ENCODE results near the gene NDUFV1.

NDUFV1 gene

DNA sequence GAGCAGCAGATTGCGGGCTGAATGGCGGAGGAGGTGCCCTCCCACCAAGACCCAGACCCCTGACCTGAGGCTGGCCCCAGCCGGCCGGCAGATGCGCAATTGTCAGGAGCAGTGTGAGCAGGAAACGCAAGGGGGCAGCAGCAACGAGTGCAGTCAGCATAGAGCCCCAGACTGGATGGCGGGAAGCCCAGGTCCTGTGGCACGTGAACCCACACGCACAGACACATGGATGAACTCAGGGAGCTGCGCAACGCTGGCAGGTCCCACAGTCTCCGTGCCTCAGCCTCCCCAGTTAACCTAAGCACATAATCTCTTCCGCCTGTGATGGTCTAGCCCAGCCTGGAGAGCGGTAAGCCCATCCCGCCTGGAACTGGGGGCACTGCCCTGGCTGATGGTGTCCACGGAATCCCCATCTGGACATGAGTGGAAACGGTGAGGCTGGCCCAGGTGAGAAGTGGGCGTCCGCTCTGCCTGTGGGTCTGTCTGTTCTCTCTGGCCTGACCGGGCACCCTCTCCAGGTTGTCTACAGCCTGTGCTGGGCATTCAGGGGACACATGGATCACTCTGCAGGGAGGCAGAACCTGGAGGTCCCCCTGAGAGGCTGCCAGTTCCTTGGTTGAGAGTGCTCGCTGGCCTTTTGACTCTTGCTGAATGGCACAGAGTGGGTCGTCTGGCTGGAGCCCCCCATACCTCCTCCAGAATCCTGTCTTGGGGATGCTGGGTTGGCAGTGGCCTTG, 33.5 kb downstream of the NDUFV1 start:
- Histone ChIP-seq H3K27ac (ENCODE audit: low read depth, low read length) (no peak overlapping the region), H3K4me1 (ENCODE audit: control insufficient read depth, low read length) (peaks cover 17% of the 10 kb centered on the region), H3K36me3 (ENCODE audit: control insufficient read depth, low read length) (no peaks in the 10 kb centered on the region), H3K9me2 (replicated peaks; ENCODE audit: control insufficient read depth, low read length) (no peaks in the 10 kb centered on the region), H3K4me3 (ENCODE audit: low read length) (no peak overlapping the region), H3K79me2 (ENCODE audit: control insufficient read depth, low read length) (peaks cover 6% of the 10 kb centered on the region; the same call in 1 of the 2 replicates), H3F3A (ENCODE audit: control insufficient read depth, insufficient read depth) (0 out of 2 replicates have a peak, but pooled peaks cover 6% of the 10 kb centered on the region), H3K27me3 (ENCODE audit: control insufficient read depth, low read length) (no peaks in the 10 kb centered on the region), H3K9me3 (ENCODE audit: control insufficient read depth, insufficient read depth, low read length) (no peaks in the 10 kb centered on the region), H3K4me2 (ENCODE audit: low read length) (no peak overlapping the region), H4K20me1 (ENCODE audit: control insufficient read depth, insufficient read depth, low read depth, low read length) (no peaks in the 10 kb centered on the region)
- peak; percentile 92 for TF ChIP-seq CTCF (IDR thresholded peaks at IDR 0.05; ENCODE audit: low read depth, low read length, poor library complexity, severe bottlenecking)
- no peak for TF ChIP-seq EZH2phosphoT487 (IDR thresholded peaks at IDR 0.05; ENCODE audit: borderline replicate concordance, low read length)

DNA sequence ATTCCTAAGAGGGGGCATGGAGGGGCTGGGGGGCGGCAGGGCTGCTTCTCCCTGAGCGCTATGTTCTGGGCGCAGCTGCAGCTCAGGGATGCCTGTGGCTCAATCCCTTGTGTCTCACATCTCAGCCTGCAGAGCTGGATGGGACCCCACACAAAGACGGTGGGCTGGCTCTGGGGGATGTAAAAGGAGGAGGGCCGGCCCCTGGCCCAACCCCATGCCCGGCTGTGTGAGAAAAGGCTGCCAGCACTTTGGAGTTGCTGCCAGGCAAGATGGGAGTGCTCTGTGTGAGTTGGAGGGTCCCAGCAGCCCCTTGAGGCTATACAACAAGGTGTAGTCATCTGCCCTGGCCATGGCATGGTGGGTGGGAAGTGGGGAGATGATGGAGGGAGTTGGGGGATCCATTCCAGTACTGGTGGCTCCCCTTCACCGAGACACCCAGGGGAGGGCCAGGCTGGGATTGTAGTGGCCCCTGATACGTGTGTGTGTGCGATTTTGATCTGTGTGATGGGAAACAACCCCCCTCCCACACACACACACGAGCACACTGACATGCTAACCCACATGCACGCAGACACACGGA, 34.1 kb downstream of the NDUFV1 start:
- Histone ChIP-seq H3K9me3 (ENCODE audit: control insufficient read depth, insufficient read depth, low read length) (no peaks in the 10 kb centered on the region), H3K27ac (ENCODE audit: low read depth, low read length) (no peak overlapping the region), H4K20me1 (ENCODE audit: control insufficient read depth, insufficient read depth, low read depth, low read length) (no peaks in the 10 kb centered on the region), H3F3A (ENCODE audit: control insufficient read depth, insufficient read depth) (peaks cover 9% of the 10 kb centered on the region), H3K4me1 (ENCODE audit: control insufficient read depth, low read length) (peaks cover 23% of the 10 kb centered on the region), H3K79me2 (ENCODE audit: control insufficient read depth, low read length) (peaks cover 6% of the 10 kb centered on the region; the same call in 1 of the 2 replicates), H3K4me3 (ENCODE audit: low read length) (no peak overlapping the region), H3K27me3 (ENCODE audit: control insufficient read depth, low read length) (no peaks in the 10 kb centered on the region), H3K4me2 (ENCODE audit: low read length) (no peak overlapping the region), H3K36me3 (ENCODE audit: control insufficient read depth, low read length) (no peaks in the 10 kb centered on the region), H3K9me2 (replicated peaks; ENCODE audit: control insufficient read depth, low read length) (no peaks in the 10 kb centered on the region)
- TF ChIP-seq CTCF (IDR thresholded peaks at IDR 0.05; ENCODE audit: low read depth, low read length, poor library complexity, severe bottlenecking) (no peak), EZH2phosphoT487 (IDR thresholded peaks at IDR 0.05; ENCODE audit: borderline replicate concordance, low read length) (no peak)

- Histone ChIP-seq H4K20me1 (ENCODE audit: control insufficient read depth, insufficient read depth, low read depth, low read length) (no peaks in the 10 kb centered on the region), H3K27me3 (ENCODE audit: control insufficient read depth, low read length) (no peaks in the 10 kb centered on the region)
- TF ChIP-seq CTCF (IDR thresholded peaks at IDR 0.05; ENCODE audit: low read depth, low read length, poor library complexity, severe bottlenecking) (no peak), EZH2phosphoT487 (IDR thresholded peaks at IDR 0.05; ENCODE audit: borderline replicate concordance, low read length) (no peak)
These were observed 34.8 kb downstream of the NDUFV1 start for GRCh38 chr11:67641338-67642172.

More at GRCh38 chr11:67641338-67642172, 34.8 kb downstream of the NDUFV1 start:
- H3K4me1 ChIP-seq (ENCODE audit: control insufficient read depth, low read length) = peaks cover 30% of the 10 kb centered on the region
- no peak overlapping the region for H3K4me3 ChIP-seq (ENCODE audit: low read length)
- H3K9me3 ChIP-seq (ENCODE audit: control insufficient read depth, insufficient read depth, low read length) = no peaks in the 10 kb centered on the region
- no peaks in the 10 kb centered on the region for H3K9me2 ChIP-seq (replicated peaks; ENCODE audit: control insufficient read depth, low read length)
- H3K27ac ChIP-seq (ENCODE audit: low read depth, low read length) = no peak overlapping the region
- H3F3A ChIP-seq (ENCODE audit: control insufficient read depth, insufficient read depth) = peaks cover 16% of the 10 kb centered on the region
- no peak overlapping the region for H3K4me2 ChIP-seq (ENCODE audit: low read length)
- H3K79me2 ChIP-seq (ENCODE audit: control insufficient read depth, low read length) = peaks cover 6% of the 10 kb centered on the region; the same call in 1 of the 2 replicates
- 0 out of 2 replicates have a peak, but pooled peaks cover 4% of the 10 kb centered on the region for H3K36me3 ChIP-seq (ENCODE audit: control insufficient read depth, low read length)
